ENCODE measurements around the gene SLC9A9. TPM values are rescaled to one million over a fixed set of nuclear protein-coding genes. Genes with fewer than 3 reads are reported as not detected.
A peak's percentile ranks its signal among the peaks of the same experiment; 100 is the strongest.
"Not testable (repeated sequence)": the region's sequence is repeated elsewhere in the genome, so short reads cannot be mapped to it uniquely, and the experiment has no call there.

The SLC9A9 gene
- total RNA-seq, 1 donor from 2014 or later: 28.4 TPM

DNA sequence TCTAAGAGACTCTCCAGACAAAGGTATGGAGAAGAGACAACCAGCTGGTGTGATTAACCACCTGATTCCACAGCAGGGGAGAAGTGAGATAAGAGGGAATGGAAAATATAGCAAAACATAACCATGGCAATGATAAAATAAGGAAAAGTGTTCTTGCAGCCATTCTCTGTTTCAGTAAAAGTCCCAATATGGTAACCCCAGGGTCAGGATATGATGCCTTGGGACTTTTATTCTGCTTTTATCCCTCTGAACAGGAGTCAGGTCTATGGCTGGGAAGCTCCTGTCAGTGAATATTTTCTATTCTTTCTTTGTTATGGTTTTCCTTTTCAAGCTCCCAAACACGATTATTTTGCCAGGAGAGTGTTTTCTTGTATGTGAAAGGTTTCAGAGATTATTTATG lies 94.2 kb downstream of the SLC9A9 start:
- no peak for DNase-seq

DNA sequence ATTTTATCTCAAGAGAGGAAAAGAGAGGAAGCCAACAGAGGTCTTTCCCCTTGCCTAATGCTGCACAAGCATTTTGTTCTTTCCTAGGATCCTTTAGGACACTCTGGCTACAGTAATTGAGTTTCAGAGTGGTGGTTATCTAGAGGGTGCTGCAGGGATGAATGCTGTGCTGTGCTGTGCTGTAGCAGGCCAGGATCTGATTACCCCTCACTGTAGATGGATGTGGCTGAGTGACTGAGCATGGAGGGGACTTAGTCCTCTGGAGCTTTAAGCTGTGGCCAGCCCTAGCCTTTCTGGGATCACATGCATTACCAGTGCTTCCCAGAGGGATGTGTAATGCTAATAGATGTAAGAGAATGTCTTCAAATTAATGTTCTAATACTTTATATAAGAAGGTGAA lies 94.8 kb downstream of the SLC9A9 start:
- DNase-seq: no peak

DNA sequence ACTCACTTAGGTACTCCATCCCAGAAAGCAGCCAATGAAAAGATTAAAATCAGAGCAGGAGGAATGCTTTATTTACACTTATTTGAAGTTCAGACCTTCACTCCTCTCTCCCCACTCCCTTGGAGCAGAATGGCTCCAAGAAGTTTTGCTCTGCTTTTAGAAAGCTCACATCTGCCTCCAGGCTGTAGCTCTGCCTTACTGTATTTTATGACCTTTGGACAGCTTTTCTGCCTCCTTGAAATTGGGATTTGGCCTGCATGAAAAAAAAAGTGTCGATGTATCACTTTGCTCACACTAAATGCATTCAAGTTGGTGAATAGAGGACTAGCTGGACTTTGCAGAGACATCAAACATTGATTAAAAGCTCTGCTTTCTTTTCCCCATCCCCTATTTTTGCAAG lies 95.3 kb downstream of the SLC9A9 start:
- peak; percentile 13 for DNase-seq

DNA sequence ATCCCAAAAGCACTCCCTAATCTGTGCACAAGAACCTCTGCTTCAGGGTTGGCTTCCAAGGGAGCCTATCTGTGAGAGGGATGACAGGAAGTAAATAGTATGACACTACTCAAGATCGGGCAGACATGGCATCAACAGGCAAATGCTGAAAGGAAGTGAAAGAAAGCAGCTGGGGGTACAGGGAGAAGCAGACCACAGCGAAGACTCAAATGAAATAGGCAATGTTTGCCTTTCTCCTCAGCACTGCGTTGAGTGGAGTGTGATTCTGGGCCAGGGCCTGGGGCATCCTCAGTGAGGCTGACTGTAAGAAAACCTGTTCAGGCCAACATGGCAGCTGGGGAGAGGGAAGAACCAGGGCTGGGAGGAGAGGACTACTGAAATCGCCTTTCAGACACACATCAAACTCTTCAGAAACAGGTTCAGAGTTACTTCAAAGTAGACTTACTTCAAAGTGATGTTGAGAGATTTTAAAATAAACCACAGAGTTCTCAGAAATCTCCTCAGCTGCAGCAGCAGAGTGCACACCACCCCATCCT lies 96.6 kb downstream of the SLC9A9 start:
- DNase-seq: no peak

DNA sequence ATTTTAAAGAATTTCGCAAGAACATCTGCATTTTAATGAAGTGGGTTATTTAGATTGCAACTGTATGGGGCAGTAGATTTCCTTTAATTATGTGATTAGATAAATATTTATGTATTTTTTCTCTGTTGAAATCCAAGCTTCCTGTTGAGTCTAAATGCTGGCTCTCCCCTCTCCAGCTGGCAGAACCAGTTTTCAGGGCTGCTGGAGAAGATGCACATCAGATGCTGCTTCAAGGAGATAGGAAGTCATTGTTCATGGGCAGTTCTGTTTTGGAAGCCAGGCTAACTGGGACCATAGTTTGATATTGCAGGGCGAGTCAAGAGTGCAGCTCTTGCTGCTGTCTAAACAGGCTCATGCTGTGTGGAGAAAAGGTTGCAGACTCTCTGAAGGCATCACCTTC lies 97.4 kb downstream of the SLC9A9 start:
- DNase-seq: no peak

DNA sequence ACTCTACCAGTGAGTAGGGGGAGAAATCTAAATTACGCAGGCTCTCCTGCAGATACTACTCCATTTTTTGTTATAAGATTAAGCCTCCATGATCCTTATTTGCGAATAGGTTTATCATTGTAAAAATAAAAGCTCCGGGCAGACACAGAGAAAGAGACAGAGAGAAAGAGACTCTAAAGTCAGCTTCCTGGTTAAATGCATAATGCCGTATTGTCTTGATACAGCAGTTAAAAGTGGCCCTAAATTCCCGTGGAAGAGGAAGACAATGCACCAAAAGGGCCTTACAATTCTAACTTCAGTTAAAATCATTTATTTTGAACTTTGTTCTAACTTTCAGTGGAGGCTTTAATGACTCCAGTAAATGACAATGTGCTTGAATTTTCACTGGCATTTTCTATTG lies 98.3 kb downstream of the SLC9A9 start:
- DNase-seq: no peak

DNA sequence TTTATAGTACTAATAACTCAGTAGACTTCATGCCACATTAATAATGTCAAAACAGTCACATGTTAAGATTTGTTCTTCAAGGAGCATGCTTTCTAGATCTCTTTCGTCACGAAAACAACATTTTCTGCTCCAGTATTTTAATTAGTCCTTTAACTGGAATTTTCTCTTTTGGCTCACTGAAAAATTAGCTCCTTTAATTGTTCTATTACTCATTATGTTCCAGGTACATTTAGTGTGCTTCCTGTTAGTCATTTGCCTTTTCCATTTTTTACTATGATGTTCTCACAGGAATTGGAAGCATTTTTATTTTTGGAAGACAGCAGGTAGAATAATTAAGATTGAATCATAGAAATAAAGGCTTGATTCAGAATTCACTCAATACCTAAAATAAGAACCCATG lies 111.2 kb downstream of the SLC9A9 start:
- DNase-seq: no peak

DNA sequence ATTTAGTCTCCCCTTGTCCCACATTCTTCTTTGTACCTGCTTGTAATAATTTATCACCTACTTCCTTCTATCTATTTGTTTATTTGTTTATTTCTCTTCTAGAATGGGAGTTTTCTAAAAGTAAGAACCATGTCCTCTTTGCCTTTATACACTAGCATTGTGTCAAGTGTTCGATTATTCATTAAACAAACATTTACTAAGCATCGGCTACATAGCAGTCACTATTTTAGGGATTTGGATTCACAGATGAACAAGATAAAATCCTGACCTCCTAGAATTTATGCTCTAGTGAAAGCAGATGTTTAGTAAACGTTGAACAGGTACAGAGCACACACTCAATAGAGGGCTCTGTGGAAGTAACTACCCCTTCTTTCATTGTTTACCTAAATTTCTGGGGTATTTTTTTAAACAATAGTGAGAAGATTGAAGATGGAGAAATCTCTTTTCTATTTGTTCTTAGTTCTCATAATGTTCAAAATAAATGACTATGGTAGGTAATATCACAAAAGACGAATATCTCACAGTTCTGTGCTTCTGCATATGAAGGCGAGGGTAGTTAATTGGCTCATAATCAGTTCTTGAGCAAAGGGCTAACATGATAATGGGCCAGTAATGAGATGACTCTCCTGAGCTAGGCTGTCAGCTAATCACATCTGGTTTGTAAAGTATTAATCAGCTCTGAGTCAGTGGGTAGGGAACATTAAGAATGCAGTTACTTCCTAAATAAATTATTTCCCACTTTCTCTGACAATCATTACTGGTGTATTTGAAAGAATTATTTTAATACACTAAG lies 111.9 kb downstream of the SLC9A9 start:
- no peak for DNase-seq

DNA sequence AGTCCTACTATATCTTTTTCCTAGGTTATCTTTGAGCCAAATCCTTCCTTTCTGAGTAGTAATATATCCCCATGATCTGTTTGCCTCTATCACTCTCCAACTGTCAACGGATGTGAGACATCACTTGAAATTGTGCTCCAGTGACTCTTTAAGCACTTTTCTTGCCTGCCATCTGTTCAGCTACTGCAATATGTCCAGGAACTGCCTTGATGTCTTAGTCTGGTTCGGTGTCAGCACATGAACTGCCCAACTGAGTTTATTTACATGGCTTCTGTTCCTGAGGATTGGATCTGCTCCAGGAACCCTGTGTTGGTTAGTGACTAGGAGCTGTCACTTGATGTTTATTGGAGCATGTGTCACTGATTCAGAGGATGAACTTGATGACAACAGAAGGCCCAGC lies 116.5 kb downstream of the SLC9A9 start:
- DNase-seq: no peak

DNA sequence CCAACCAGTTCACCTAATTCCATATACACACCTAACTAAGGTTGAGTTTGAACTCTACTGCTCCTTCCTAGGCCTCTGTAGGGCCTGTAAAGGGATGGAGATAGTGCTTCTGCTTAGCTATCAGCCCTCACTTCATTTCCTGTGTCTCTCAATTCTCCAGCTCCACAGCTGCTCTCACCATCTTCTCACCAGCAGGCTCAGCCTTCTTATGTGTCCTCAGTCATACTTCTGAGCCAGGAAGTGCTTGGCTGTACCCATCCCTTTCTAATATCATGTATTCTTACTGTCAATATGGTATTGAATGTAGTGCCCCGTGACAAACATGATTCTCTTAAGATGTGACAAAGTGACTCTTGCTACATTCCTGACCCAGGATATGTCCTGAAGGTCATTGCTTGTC lies 116.9 kb downstream of the SLC9A9 start:
- no peak for DNase-seq

DNA sequence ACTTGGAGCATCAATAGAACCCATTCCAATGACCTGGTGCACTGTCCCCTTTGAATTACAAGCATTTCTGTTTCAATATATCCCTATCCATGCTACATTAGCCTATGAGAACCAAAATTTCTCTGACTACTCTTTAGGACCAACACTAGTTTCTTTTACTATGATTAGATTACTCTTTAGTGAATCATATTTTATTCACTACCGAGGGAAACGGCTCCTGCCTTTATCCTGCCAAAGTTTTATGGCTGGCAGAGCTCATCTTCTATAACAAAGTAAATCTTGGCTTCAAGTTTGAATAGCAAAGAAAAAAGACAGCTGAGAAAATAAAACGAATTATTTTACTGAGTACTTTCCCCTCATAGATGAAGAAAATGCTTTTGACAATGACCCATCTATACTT lies 120.9 kb downstream of the SLC9A9 start:
- no peak for DNase-seq

DNA sequence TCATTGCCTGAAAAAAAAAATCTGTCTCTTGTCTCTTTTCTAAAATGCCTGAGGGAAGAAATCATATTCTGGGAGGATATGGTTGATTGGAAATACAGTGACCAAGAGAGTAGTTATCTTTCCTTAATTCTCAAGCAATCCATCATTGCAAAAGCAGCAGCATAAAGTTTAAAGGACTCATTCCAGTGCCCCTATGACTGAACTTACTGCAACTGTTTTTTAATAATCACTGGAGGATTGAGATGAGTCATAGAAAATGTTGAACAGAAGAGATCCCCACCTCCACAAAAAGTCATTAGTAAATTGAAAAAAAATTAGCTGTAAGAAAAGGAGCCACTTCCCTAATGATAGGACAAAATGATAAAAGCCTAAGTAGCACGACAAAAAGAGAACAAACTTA lies 121.5 kb downstream of the SLC9A9 start:
- no peak for DNase-seq

DNA sequence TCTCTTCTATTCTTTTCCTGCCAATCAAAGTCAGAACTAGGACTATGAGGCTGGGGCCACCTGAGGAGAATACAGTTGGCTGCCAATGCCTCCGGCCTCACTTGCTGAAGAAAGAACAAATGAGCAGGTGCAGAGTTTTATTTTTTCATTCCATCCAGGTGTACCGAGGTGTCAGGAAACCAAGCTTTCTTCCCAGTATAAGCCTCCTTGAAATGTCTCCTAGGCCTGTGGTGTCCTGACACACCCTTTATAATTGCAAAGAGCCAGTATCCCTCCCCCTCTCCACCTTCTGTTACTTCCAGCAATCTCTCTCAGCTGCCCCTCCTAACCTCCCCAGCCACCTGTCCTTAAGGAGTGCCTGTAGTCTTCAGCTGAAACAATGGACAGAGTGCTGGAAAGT lies 127.9 kb downstream of the SLC9A9 start:
- DNase-seq: no peak

DNA sequence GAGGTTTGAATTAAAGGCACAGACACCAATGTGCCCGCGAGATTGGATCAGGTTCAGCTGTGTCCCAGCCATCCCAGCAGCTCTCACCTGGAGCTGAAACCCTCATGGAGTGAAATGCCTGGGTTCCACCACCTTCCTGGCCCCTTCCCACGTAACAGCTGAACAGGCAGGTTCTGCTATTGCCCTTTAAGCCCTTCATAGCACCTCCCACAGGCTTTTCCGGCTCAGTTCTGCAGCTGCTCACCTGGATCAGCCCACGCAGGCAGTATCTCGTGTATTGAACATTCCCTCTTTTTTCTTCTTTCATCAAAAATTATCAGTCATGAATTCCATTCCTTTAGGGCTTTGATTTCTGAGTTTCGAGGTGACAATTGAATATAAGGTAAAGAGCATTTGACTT lies 129.8 kb downstream of the SLC9A9 start:
- no peak for DNase-seq

DNA sequence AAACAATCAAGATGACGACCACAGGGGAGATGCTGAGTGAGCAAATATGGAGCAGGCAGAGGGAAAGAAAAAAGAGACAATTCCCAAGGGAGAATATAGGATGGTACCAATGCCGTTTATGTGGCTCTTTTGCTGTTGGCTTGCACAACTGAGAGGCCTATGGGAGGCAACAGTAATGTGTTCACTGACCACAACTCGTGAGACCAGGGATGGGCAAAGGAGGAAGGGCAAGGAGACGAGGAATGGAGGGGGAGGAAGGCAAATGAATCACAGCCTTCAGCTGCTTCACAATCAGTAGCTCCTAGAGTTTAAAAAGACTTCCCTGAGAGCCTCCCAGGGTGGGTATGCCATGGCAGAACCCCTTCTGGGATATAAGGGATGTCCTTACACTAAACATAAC lies 131.5 kb downstream of the SLC9A9 start:
- DNase-seq: no peak

DNA sequence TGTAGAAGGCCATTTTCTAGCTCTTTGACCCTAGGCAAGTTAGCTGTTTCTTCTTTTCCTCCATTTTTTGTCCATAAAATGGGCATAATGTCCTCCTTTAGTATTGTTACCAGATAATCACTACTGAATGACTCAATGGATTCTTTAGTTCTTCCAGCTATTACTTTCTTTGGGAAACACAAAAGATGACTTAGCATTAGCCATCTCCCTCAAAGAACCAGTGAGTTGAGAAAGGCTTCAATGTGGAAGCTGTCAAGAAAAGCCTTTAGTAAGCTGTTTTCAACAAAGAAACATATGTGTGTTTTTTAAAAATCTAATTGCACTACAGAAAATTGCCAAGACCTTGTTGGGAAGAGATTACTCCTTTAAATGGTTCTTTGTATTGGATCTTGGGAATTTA lies 135.7 kb downstream of the SLC9A9 start:
- DNase-seq: no peak

DNA sequence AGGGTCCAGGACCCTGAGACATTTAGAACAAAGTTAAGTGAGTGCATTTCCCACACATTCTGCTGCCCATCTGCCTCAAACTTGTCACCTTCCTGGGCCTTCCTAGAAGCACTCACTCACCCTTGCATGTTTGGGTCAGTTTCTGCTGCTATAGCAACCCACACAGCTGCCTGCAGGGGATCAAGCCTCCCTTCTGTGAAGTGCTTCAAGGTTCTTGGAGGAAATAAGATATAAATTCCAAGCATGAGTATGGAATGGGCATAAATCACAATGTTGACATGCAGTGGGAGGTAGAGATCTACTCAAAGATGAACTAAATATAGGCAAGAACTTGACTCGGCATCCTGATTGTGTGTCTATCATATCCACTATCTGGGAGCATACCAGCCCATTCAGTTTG lies 140.4 kb downstream of the SLC9A9 start:
- DNase-seq: peak; percentile 14

DNA sequence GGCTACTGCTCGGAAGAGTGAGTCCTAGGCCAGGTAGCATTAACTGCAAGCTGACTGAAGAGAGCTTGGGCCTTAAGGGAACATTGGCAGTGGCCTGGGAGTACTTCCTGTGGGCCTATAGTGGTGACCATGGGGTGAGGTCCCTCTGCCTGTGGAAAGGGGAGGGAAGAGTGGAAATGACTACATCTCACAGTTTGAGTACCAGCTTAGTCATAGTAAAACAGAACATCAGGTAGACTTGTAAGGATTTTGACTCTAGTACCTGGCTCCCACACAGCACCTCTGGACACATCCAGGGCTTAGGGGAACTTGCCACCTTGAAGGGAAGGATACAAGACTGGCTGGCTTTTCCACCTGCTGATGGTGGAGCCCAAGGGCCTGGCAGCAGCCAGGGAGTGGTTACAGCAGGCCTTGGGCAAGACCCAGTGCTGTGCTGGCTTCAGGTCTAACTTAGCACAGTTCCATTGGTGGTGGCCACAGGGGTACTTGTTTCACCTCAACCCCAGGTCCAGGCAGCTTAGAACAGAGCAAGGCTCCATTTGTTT lies 147.8 kb downstream of the SLC9A9 start:
- no peak for DNase-seq

DNA sequence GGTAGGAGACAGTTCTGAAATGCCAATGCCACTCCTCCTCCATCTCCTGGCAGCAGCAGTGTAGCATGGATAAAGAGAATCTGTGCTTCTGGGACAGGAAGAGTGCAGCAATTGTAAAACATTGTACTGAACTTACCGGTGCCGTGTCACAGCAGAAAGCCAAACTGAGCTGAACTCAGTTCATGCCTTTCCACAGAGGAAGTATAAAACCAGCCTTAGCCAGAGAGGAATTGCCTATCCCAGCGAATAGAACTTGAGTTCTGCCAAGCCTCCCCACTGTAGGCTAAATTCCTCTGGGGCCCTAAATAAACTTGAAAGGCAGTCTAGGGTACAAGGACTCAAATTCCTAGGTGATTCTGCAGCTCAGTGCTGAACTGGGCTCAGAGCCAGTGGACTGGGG lies 148.8 kb downstream of the SLC9A9 start:
- no peak for DNase-seq

DNA sequence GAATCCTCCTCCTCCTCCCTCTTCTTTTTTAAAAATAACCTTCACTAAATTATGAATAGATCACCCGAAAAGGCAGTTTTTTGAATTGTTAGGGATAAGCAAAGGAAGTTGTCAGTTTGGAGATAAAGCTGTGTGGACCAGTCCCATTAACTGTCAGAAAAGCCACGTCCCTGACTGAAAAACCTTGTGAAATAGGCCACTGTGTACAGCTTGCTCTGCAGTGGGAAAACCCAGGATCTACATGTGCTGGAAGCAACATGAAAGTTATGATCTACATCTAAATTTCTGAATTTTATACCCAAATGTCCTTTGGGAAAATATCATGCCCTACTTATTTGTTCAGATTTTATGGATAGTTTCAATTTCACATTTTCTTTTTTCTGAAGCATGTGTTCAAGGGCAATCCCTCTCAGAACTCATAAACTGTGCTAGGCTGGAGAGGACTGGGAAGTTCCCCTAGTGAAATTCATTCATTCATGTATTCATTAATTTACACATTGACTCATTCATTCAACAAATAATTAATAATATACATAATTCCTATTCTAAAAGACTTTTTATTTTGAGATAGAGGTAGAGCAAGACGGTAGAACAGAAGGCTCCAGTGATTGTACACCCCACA lies 149.5 kb downstream of the SLC9A9 start:
- no peak for DNase-seq

DNA sequence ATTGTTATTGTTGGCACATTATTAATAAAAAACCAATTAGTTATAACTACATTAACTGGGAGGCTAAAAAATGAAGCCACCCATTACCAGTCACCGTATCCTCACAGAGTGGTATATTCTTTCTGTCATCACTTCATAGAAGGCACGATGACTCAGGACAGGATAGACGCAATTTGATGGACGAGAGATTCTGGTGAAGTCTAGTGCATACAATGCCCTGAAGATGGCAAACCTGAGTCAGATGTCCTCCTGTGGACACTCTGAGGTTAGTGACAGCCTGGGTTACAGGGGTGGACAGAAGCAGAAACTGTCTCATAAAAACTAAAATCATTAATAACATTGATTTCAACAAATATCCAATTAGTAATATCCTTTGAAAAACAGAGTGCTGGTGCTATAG lies 150.3 kb downstream of the SLC9A9 start:
- DNase-seq: no peak

DNA sequence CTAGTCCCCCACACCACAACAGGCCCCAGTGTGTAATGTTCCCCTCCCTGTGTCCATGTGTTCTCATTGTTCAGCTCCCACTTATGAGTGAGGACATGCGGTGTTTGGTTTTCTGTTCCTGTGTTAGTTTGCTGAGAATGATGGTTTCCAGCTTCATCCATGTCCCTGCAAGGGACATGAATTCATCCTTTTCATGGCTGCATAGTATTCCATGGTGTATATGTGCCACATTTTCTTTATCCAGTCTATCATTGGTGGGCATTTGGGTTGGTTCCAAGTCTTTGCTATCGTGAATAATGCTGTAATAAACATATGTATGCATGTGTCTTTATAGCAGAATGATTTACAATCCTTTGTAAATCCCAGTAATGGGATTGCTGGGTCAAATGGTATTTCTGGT lies 152.9 kb downstream of the SLC9A9 start:
- DNase-seq: not testable (repeated sequence)

DNA sequence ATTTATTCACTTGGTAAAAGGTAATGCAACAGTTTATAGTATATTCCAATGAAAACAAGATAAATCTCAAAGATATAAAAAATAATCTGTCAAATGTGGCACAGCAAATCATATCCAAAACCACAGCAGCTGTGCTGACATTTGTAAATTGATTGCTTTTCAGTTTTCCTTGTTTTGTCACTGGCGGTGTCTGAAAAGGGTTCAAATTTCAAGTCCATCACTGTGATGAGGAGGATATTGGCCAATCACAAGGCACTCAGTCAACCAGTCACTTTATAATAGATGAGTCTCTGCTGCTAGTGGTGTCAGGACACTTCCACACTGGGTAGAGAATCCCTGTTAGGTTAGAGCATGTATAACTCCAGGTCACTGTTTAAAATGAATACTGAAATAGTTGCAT lies 154.8 kb downstream of the SLC9A9 start:
- no peak for DNase-seq
